OCI-LY7 (cell line): ENCODE data around the gene SPINK1. TPM values are rescaled to one million over a fixed set of nuclear protein-coding genes. Genes with fewer than 3 reads are reported as not detected.
"Not testable (repeated sequence)": the region's sequence is repeated elsewhere in the genome, so short reads cannot be mapped to it uniquely, and the experiment has no call there.

ENCODE experiments used
- BruUV-seq: library from RNA; stranded (reverse); fragments of 400-500 nt; replicated peaks from 2 replicates; lab custom pipeline; 2021; lab: Mats Ljungman, UMichigan
- CTCF ChIA-PET: fragments of 300-600 bp; sonication (Branson Sonifier 250); formaldehyde crosslinking; loops from one replicate; lab custom pipeline; 2022; ENCODE audit warnings: antibody characterized with exemption; ENCODE audit not compliant: unreplicated experiment; lab: Charles Lee
- POLR2A ChIA-PET: fragments of 300-600 bp; sonication (Branson Sonifier 250); formaldehyde crosslinking; loops from one replicate; lab custom pipeline; 2022; ENCODE audit warnings: antibody characterized with exemption; lab: Charles Lee
- DNase-seq: peaks from one replicate; pipeline ENCODE4 v3.0.0-alpha.2; 2015; ENCODE audit warnings: low spot score
- H2AFZ ChIP-seq: fragments of 200-600 bp; sonication (generic), shearing (Covaris generic); 2 replicates; pipeline ENCODE4 v1.6.1; 2014; ENCODE audit warnings: mild to moderate bottlenecking, antibody characterized with exemption, low read length, moderate library complexity
- H3K27ac ChIP-seq: fragments of 200-600 bp; sonication (generic); 2 replicates; pipeline ENCODE4 v1.5.1; 2014; ENCODE audit warnings: mixed run types, low read depth, mild to moderate bottlenecking, moderate library complexity, low read length, inconsistent platforms; ENCODE audit not compliant: poor library complexity, severe bottlenecking
- H3K36me3 ChIP-seq: fragments of 200-600 bp; sonication (generic); 2 replicates; pipeline ENCODE4 v1.6.1; 2014; ENCODE audit warnings: mild to moderate bottlenecking, antibody characterized with exemption, low read length, moderate library complexity, mixed read lengths; ENCODE audit not compliant: insufficient read depth
- H3K4me1 ChIP-seq: fragments of 200-600 bp; sonication (generic); 2 replicates; pipeline ENCODE4 v1.5.1; 2014; ENCODE audit warnings: mild to moderate bottlenecking, low read length; ENCODE audit not compliant: insufficient read depth, poor library complexity, severe bottlenecking
- H3K4me2 ChIP-seq: fragments of 200-600 bp; sonication (generic); 2 replicates; pipeline ENCODE4 v1.6.1; 2014; ENCODE audit warnings: mild to moderate bottlenecking, low read length
- H3K4me3 ChIP-seq: fragments of 200-600 bp; sonication (generic); 2 replicates; pipeline ENCODE4 v1.5.1; 2014; ENCODE audit warnings: mild to moderate bottlenecking, low read depth, low read length; ENCODE audit not compliant: poor library complexity, severe bottlenecking
- H3K79me2 ChIP-seq: fragments of 200-600 bp; sonication (generic); 2 replicates; pipeline ENCODE4 v1.6.1; 2016; ENCODE audit warnings: low read depth, mild to moderate bottlenecking, low read length, moderate library complexity, mixed read lengths; ENCODE audit not compliant: insufficient read depth
- H3K9me2 ChIP-seq: fragments of 200-600 bp; sonication (generic); 2 replicates; pipeline ENCODE4 v1.6.1; 2016; ENCODE audit warnings: mild to moderate bottlenecking, low read length, mixed read lengths; ENCODE audit not compliant: insufficient read depth
- H3K9me3 ChIP-seq: fragments of 200-600 bp; sonication (generic); 2 replicates; pipeline ENCODE4 v1.6.1; 2014; ENCODE audit warnings: mild to moderate bottlenecking, mixed run types, low read length, mixed read lengths
- H4K20me1 ChIP-seq: fragments of 200-600 bp; sonication (generic); 2 replicates; pipeline ENCODE4 v1.6.1; 2014; ENCODE audit warnings: mild to moderate bottlenecking, antibody characterized with exemption, low read length, moderate library complexity, mixed read lengths; ENCODE audit not compliant: insufficient read depth
- CTCF ChIP-seq: fragments of 200-600 bp; sonication (generic); conservative IDR thresholded peaks from 2 replicates; pipeline ENCODE4 v1.5.1; 2014; ENCODE audit warnings: mild to moderate bottlenecking, antibody characterized with exemption, low read length, moderate library complexity, mixed read lengths
- EZH2phosphoT487 ChIP-seq: fragments of 200-600 bp; sonication (generic); IDR thresholded peaks from 2 replicates; pipeline ENCODE4 v1.6.1; 2018; ENCODE audit warnings: low read depth, borderline replicate concordance, mild to moderate bottlenecking, mixed run types, antibody characterized with exemption, low read length, moderate library complexity, mixed read lengths
- intact Hi-C: fragments of 100-400 bp; cut with micrococcal nuclease; formaldehyde crosslinking; loops from one replicate; pipeline ENCODE4 v1.10.0; 2022; ENCODE audit not compliant: unreplicated experiment
- total RNA-seq, 2 experiments: library from RNA; depleted of rRNA in 1 of 2; stranded (reverse); fragments of >200 nt in 1 of 2; shearing (Covaris generic) in 1 of 2; gene quantifications; 2 replicates each; pipeline ENCODE4 v1.2.3, GENCODE V29; 2014 to 2022

Gene SPINK1
- total RNA-seq, 2 experiments from 2014 or later: not detected

GRCh38 chr5:147874910-147875367 lies 43.5 kb upstream of the SPINK1 start:
- ChIA-PET POLR2A (no interaction called here), CTCF (no interaction called here)
- intact Hi-C loops: no loop called here

GRCh38 chr5:147874118-147874875 lies 42.8 kb upstream of the SPINK1 start:
- H3K4me1 ChIP-seq, H4K20me1 ChIP-seq, CTCF ChIA-PET, H3K79me2 ChIP-seq, H3K4me3 ChIP-seq, H3K4me2 ChIP-seq, POLR2A ChIA-PET, H2AFZ ChIP-seq, H3K9me2 ChIP-seq, H3K27ac ChIP-seq, DNase-seq, H3K36me3 ChIP-seq, H3K9me3 ChIP-seq, BruUV-seq, intact Hi-C loops: not testable (repeated sequence)

More at GRCh38 chr5:147874910-147875367, 43.5 kb upstream of the SPINK1 start:
- no peak overlapping the region for H3K4me2 ChIP-seq
- TF ChIP-seq EZH2phosphoT487 (no peak), CTCF (no peak)
- no peak overlapping the region for H3K27ac ChIP-seq
- H3K4me1 ChIP-seq: no peaks in the 10 kb centered on the region
- no peaks in the 10 kb centered on the region for H3K9me3 ChIP-seq
- no peaks in the 10 kb centered on the region for H3K36me3 ChIP-seq
- H4K20me1 ChIP-seq: no peaks in the 10 kb centered on the region
- BruUV-seq: no TSS peak
- no peak for DNase-seq
- no peak overlapping the region for H3K4me3 ChIP-seq
- H3K9me2 ChIP-seq: no peaks in the 10 kb centered on the region
- no peaks in the 10 kb centered on the region for H3K79me2 ChIP-seq
- H2AFZ ChIP-seq: no peak overlapping the region

GRCh38 chr5:147872744-147873435 lies 41.4 kb upstream of the SPINK1 start:
- CTCF ChIA-PET, H2AFZ ChIP-seq, H3K4me3 ChIP-seq, POLR2A ChIA-PET, H4K20me1 ChIP-seq, H3K4me2 ChIP-seq, H3K36me3 ChIP-seq, H3K9me2 ChIP-seq, H3K79me2 ChIP-seq, BruUV-seq, DNase-seq, intact Hi-C loops, H3K27ac ChIP-seq, H3K9me3 ChIP-seq, H3K4me1 ChIP-seq: not testable (repeated sequence)

GRCh38 chr5:147871980-147872549 lies 40.6 kb upstream of the SPINK1 start:
- DNase-seq, H3K4me1 ChIP-seq, BruUV-seq, CTCF ChIA-PET, H3K4me3 ChIP-seq, H3K79me2 ChIP-seq, intact Hi-C loops, H3K27ac ChIP-seq, H2AFZ ChIP-seq, POLR2A ChIA-PET, H4K20me1 ChIP-seq, H3K9me2 ChIP-seq, H3K36me3 ChIP-seq, H3K9me3 ChIP-seq, H3K4me2 ChIP-seq: not testable (repeated sequence)

GRCh38 chr5:147869892-147870291 lies 38.4 kb upstream of the SPINK1 start:
- H3K27ac ChIP-seq, H3K9me3 ChIP-seq, H3K79me2 ChIP-seq, BruUV-seq, H2AFZ ChIP-seq, H3K4me2 ChIP-seq, intact Hi-C loops, H3K9me2 ChIP-seq, H4K20me1 ChIP-seq, H3K36me3 ChIP-seq, H3K4me1 ChIP-seq, DNase-seq, POLR2A ChIA-PET, H3K4me3 ChIP-seq, CTCF ChIA-PET: not testable (repeated sequence)
